Posterior cingulate gyrus (tissue), 11 donors: Measurements from ENCODE around the gene NOTCH1.
"Not testable (repeated sequence)": the region's sequence is repeated elsewhere in the genome, so short reads cannot be mapped to it uniquely, and the experiment has no call there.

ENCODE experiments used
- DNase-seq, 10 donors: peaks; one replicate each; pipeline versions ENCODE4 v3.0.0 to v3.0.0-alpha.2; 2020 to 2021; ENCODE audit warnings: mixed read lengths in 3 of 10
- intact Hi-C: fragments of 100-400 bp; cut with DNase I; formaldehyde crosslinking; loops from one replicate; pipeline ENCODE4 v1.15.1; 2023

Gene NOTCH1

GRCh38 chr9:136579650-136580219 is 33.9 kb upstream of the NOTCH1 start:
- DNase-seq, intact Hi-C loops: not testable (repeated sequence)

- intact Hi-C loops, result no loop called here
- no peak for DNase-seq
Measured at GRCh38 chr9:136578915-136579649, 33.2 kb upstream of the NOTCH1 start.

GRCh38 chr9:136578626-136578914 is 32.7 kb upstream of the NOTCH1 start:
- DNase-seq, result no peak
- intact Hi-C loops, result no loop called here

GRCh38 chr9:136577941-136578625 is 32.2 kb upstream of the NOTCH1 start:
- DNase-seq, result no peak
- intact Hi-C loops, result no loop called here

GRCh38 chr9:136576269-136576626 is 30.4 kb upstream of the NOTCH1 start:
- intact Hi-C loops, result no loop called here
- peak in 1 of 10 donors; percentile 69 for DNase-seq

GRCh38 chr9:136575626-136576268 is 29.9 kb upstream of the NOTCH1 start:
- intact Hi-C loops, result no loop called here
- no peak for DNase-seq

- DNase-seq, intact Hi-C loops: not testable (repeated sequence)
Measured at GRCh38 chr9:136574606-136575005, 28.8 kb upstream of the NOTCH1 start.

- intact Hi-C loops, result no loop called here
- DNase-seq, result no peak
Measured at GRCh38 chr9:136572828-136573625, 27.2 kb upstream of the NOTCH1 start.

- intact Hi-C loops, result no loop called here
- no peak for DNase-seq
Measured at GRCh38 chr9:136572003-136572827, 26.4 kb upstream of the NOTCH1 start.

GRCh38 chr9:136571531-136571930 is 25.7 kb upstream of the NOTCH1 start:
- intact Hi-C loops, result no loop called here
- DNase-seq, result no peak

GRCh38 chr9:136570916-136571315 is 25.1 kb upstream of the NOTCH1 start:
- intact Hi-C loops, result no loop called here
- DNase-seq, result no peak

- intact Hi-C loops, result no loop called here
- DNase-seq, result no peak
Measured at GRCh38 chr9:136570191-136570845, 24.5 kb upstream of the NOTCH1 start.

- intact Hi-C loops, result no loop called here
- no peak for DNase-seq
Measured at GRCh38 chr9:136569526-136570148, 23.8 kb upstream of the NOTCH1 start.

- peak in 1 of 10 donors; percentile 48 for DNase-seq
- intact Hi-C loops, result no loop called here
Measured at GRCh38 chr9:136568288-136569081, 22.6 kb upstream of the NOTCH1 start.

- no peak for DNase-seq
Measured at GRCh38 chr9:136567651-136568287, 21.9 kb upstream of the NOTCH1 start.

GRCh38 chr9:136566901-136567300 is 21.1 kb upstream of the NOTCH1 start:
- intact Hi-C loops, result no loop called here
- peak; percentile 79 to 98 (median 90) for DNase-seq

More at GRCh38 chr9:136567651-136568287, 21.9 kb upstream of the NOTCH1 start:
- intact Hi-C loops, result no loop called here

- intact Hi-C loops, result no loop called here
Measured at GRCh38 chr9:136566553-136566895, 20.7 kb upstream of the NOTCH1 start.

More at GRCh38 chr9:136566553-136566895, 20.7 kb upstream of the NOTCH1 start:
- no peak for DNase-seq
